Natural killer cell (primary cell): ENCODE results near the gene PITX1. TPM values are rescaled to one million over a fixed set of nuclear protein-coding genes. Genes with fewer than 3 reads are reported as not detected.

Source experiments
- ATAC-seq, 3 donors: fragments of 150-1000 bp in 2 of 3; fragments of 200-7000 bp in 1 of 3; cut with Tn5 transposase; 1 replicate in 1 of 3; 2 replicates in 2 of 3; pipeline ENCODE4 v1.10.0; 2021; ENCODE audit warnings: mild to moderate bottlenecking in 2 of 3, moderate library complexity in 2 of 3
- DNase-seq, 2 donors: peaks; one replicate each; pipeline versions ENCODE4 v3.0.0 to v3.0.0-alpha.2; 2013 to 2021; ENCODE audit warnings: mixed read lengths in 1 of 2
- H3K27ac ChIP-seq: one replicate; pipeline ENCODE4 v1.5.1; 2013; ENCODE audit warnings: mild to moderate bottlenecking, low read length
- H3K27me3 ChIP-seq: one replicate; pipeline ENCODE4 v1.6.1; 2013; ENCODE audit warnings: low read length; ENCODE audit not compliant: control insufficient read depth, insufficient read depth
- H3K36me3 ChIP-seq: one replicate; pipeline ENCODE4 v1.6.1; 2013; ENCODE audit warnings: low read length; ENCODE audit not compliant: control insufficient read depth, insufficient read depth
- H3K4me1 ChIP-seq: one replicate; pipeline ENCODE4 v1.6.1; 2013; ENCODE audit warnings: low read length; ENCODE audit not compliant: control insufficient read depth, insufficient read depth
- H3K4me3 ChIP-seq: one replicate; pipeline ENCODE4 v1.5.1; 2013; ENCODE audit warnings: low read length
- H3K9me3 ChIP-seq: one replicate; pipeline ENCODE4 v1.6.1; 2013; ENCODE audit warnings: low read length; ENCODE audit not compliant: control insufficient read depth, insufficient read depth
- H3K27ac Mint-ChIP-seq, 2 donors: one replicate each; pipeline ENCODE4 v1.8.0; 2022; ENCODE audit warnings: mild to moderate bottlenecking in 2 of 2, mixed read lengths in 2 of 2, moderate library complexity in 1 of 2
- H3K27me3 Mint-ChIP-seq, 2 donors: one replicate each; pipeline ENCODE4 v1.8.0; 2022; ENCODE audit warnings: low read depth in 2 of 2, mixed read lengths in 2 of 2
- H3K36me3 Mint-ChIP-seq: one replicate; pipeline ENCODE4 v1.8.0; 2022; ENCODE audit warnings: mixed read lengths
- H3K4me1 Mint-ChIP-seq, 2 donors: one replicate each; pipeline ENCODE4 v1.8.0; 2022; ENCODE audit warnings: mixed read lengths in 2 of 2
- H3K4me3 Mint-ChIP-seq: one replicate; pipeline ENCODE4 v1.8.0; 2022; ENCODE audit warnings: mild to moderate bottlenecking, moderate library complexity, mixed read lengths
- H3K9me3 Mint-ChIP-seq, 2 donors: one replicate each; pipeline ENCODE4 v1.8.0; 2022; ENCODE audit warnings: mixed read lengths in 2 of 2
- WGBS: methylation state at CpG from one replicate; pipeline ENCODE4 v1.1.7; 2013; ENCODE audit warnings: missing lambda C conversion rate; ENCODE audit not compliant: insufficient coverage; 5-methylcytosine and 5-hydroxymethylcytosine counted together
- intact Hi-C: fragments of 100-400 bp; cut with micrococcal nuclease; formaldehyde crosslinking; loops from one replicate; pipeline ENCODE4 v1.14.2; 2022
- total RNA-seq, 4 donors: library from RNA; stranded (reverse); fragments of 120-200 nt in 1 of 4; gene quantifications; one replicate each; pipeline versions ENCODE4 v1.2.3 to v1.2.4, GENCODE V29; 2013 to 2022
- TF ChIP-seq, protein P1 (sequence below): fragments of 200-600 bp; IDR thresholded peaks from one replicate; pipeline ENCODE4 v1.8.0; 2022; ENCODE audit warnings: antibody characterized with exemption

The PITX1 gene
- total RNA-seq, 3 donors from 2014 or later (not counting 1 experiment from before 2014, with no cell fraction given) = not detected

DNA sequence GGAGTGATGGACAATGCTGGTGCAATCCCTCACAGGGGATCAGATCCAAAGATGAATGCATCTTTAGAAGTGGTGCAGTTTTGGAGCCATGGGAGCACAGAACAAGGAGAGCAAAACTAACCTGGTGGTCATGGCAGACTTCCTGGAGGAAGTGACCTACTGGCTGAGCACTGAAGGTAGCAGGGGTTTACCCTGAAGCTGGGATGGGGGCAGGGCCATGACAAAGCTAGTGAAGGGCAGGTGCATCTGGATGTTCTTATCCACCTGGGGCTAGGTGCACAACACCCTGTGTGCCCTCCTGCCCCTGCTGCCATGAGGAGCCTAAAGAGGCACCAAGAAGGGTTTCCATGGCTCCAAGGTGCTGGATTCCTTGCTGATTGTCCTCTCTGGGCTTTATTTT, 11.5 kb upstream of the PITX1 start:
- no peak overlapping the region for H3K4me3 ChIP-seq
- H3K9me3 ChIP-seq = no peaks in the 10 kb centered on the region
- TF ChIP-seq, protein P1, sequence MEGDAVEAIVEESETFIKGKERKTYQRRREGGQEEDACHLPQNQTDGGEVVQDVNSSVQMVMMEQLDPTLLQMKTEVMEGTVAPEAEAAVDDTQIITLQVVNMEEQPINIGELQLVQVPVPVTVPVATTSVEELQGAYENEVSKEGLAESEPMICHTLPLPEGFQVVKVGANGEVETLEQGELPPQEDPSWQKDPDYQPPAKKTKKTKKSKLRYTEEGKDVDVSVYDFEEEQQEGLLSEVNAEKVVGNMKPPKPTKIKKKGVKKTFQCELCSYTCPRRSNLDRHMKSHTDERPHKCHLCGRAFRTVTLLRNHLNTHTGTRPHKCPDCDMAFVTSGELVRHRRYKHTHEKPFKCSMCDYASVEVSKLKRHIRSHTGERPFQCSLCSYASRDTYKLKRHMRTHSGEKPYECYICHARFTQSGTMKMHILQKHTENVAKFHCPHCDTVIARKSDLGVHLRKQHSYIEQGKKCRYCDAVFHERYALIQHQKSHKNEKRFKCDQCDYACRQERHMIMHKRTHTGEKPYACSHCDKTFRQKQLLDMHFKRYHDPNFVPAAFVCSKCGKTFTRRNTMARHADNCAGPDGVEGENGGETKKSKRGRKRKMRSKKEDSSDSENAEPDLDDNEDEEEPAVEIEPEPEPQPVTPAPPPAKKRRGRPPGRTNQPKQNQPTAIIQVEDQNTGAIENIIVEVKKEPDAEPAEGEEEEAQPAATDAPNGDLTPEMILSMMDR = no peak
- Mint-ChIP-seq H3K4me1 (no peaks in the 10 kb centered on the region), H3K9me3 (no peaks in the 10 kb centered on the region), H3K36me3 (no peaks in the 10 kb centered on the region), H3K27ac (no peak overlapping the region), H3K27me3 (peaks cover 40 to 62% of the 10 kb centered on the region in 2 donors), H3K4me3 (no peak overlapping the region)
- peaks cover 12% of the 10 kb centered on the region for H3K27me3 ChIP-seq
- ATAC-seq (no peak), DNase-seq (no peak)
- H3K27ac ChIP-seq = no peak overlapping the region
- no peaks in the 10 kb centered on the region for H3K36me3 ChIP-seq
- H3K4me1 ChIP-seq = no peaks in the 10 kb centered on the region
- intact Hi-C loops = no loop called here

DNA sequence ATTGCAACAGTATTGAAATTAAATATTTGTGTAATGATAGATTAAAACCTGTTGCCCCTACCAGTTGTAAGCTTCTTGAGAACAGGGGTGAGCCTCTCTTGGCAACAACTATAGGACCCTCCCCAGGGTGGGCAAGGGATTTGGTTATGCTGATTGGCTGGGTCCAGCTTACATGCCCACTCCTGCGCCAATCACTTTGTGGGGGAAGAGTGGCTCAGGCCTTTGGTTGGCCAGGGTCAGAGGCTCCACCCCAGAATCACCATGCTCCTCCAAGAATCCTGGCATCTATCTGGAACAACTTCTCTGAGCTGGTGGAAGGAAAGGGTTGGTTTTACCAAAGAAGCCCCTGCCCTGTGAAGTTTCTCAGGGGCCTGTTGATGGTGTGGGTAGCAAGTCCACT, 8.6 kb upstream of the PITX1 start:
- H3K27ac ChIP-seq = no peak overlapping the region
- ATAC-seq (no peak), DNase-seq (no peak)
- no peaks in the 10 kb centered on the region for H3K4me1 Mint-ChIP-seq
- intact Hi-C loops = no loop called here
- no peaks in the 10 kb centered on the region for H3K9me3 Mint-ChIP-seq
- TF ChIP-seq, protein P1 = no peak
- H3K4me3 Mint-ChIP-seq = no peak overlapping the region
- peaks cover 30% of the 10 kb centered on the region for H3K27me3 ChIP-seq
- H3K4me1 ChIP-seq = peaks cover 16% of the 10 kb centered on the region
- WGBS = 100% methylated on average over 1 of the region's 1 CpG
- peaks cover 36 to 52% of the 10 kb centered on the region in 2 donors for H3K27me3 Mint-ChIP-seq
- no peaks in the 10 kb centered on the region for H3K36me3 Mint-ChIP-seq
- no peaks in the 10 kb centered on the region for H3K9me3 ChIP-seq
- H3K4me3 ChIP-seq = no peak overlapping the region
- no peak overlapping the region for H3K27ac Mint-ChIP-seq
- H3K36me3 ChIP-seq = no peaks in the 10 kb centered on the region

DNA sequence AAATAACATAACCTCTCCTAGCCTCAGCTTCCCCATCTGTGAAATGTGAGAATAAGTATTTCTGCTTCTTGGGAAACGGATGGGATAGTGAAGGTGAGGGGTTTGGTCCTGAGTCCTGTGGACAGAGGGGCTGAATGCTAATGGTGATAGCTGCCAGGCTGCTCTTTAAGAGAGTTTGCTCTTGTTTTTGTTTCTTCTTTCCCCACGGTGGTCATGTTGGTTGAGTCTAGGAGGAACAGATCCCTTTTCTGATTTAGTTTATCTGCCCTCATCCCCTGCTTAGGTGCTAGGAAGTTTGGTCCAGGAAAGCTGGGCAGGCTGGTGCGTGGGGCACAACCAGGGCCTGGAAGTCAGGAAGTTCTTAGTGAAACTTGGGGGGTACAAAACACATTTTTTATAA, 7.7 kb upstream of the PITX1 start:
- H3K27me3 ChIP-seq = peaks cover 37% of the 10 kb centered on the region
- 65% methylated on average over 1 of the region's 3 CpGs for WGBS
- H3K36me3 Mint-ChIP-seq = no peaks in the 10 kb centered on the region

GRCh38 chr5:135041145-135041587, 7.1 kb upstream of the PITX1 start:
- TF ChIP-seq, protein P1 = no peak
- peaks cover 40% of the 10 kb centered on the region for H3K27me3 ChIP-seq
- H3K27me3 Mint-ChIP-seq = peaks cover 34 to 44% of the 10 kb centered on the region in 2 donors
- H3K9me3 Mint-ChIP-seq = no peaks in the 10 kb centered on the region
- H3K27ac Mint-ChIP-seq = no peak overlapping the region
- no peak for DNase-seq
- no peaks in the 10 kb centered on the region for H3K4me1 Mint-ChIP-seq
- WGBS = 29% methylated on average over 12 of the region's 12 CpGs
- H3K4me1 ChIP-seq = peaks cover 16% of the 10 kb centered on the region
- intact Hi-C loops = no loop called here
- H3K9me3 ChIP-seq = no peaks in the 10 kb centered on the region
- ATAC-seq = no peak
- H3K4me3 Mint-ChIP-seq = no peak overlapping the region
- H3K4me3 ChIP-seq = no peak overlapping the region
- H3K36me3 Mint-ChIP-seq = no peaks in the 10 kb centered on the region
- no peak overlapping the region for H3K27ac ChIP-seq
- H3K36me3 ChIP-seq = no peaks in the 10 kb centered on the region

More for the DNA sequence above, 7.7 kb upstream of the PITX1 start:
- Mint-ChIP-seq H3K27me3 (peaks cover 32 to 50% of the 10 kb centered on the region in 2 donors), H3K4me3 (no peak overlapping the region), H3K27ac (no peak overlapping the region), H3K9me3 (no peaks in the 10 kb centered on the region), H3K4me1 (no peaks in the 10 kb centered on the region)
- Histone ChIP-seq H3K36me3 (no peaks in the 10 kb centered on the region), H3K4me3 (no peak overlapping the region), H3K4me1 (peaks cover 16% of the 10 kb centered on the region), H3K9me3 (no peaks in the 10 kb centered on the region), H3K27ac (no peak overlapping the region)
- DNase-seq = no peak
- intact Hi-C loops = no loop called here
- no peak for ATAC-seq
- TF ChIP-seq, protein P1 = no peak
